NCI-H345 (cell line): ENCODE data around the gene SOWAHA.
"Not testable (repeated sequence)": the region's sequence is repeated elsewhere in the genome, so short reads cannot be mapped to it uniquely, and the experiment has no call there.

Experiments used
- DNase-seq: peaks from one replicate; lab custom pipeline; 2025; lab: John Stamatoyannopoulos, UW

SOWAHA gene

GRCh38 chr5:132853790-132854189, 40.7 kb downstream of the SOWAHA start:
- no peak for DNase-seq

- no peak for DNase-seq
Measured at GRCh38 chr5:132854301-132854700, 41.2 kb downstream of the SOWAHA start.

GRCh38 chr5:132854992-132855391, 41.9 kb downstream of the SOWAHA start:
- not testable (repeated sequence) for DNase-seq

- no peak for DNase-seq
Measured at GRCh38 chr5:132856011-132856410, 42.9 kb downstream of the SOWAHA start.

GRCh38 chr5:132859889-132860437, 46.9 kb downstream of the SOWAHA start:
- no peak for DNase-seq

GRCh38 chr5:132860742-132861141, 47.6 kb downstream of the SOWAHA start:
- no peak for DNase-seq

GRCh38 chr5:132865668-132866341, 52.7 kb downstream of the SOWAHA start:
- no peak for DNase-seq
